ENCODE measurements around the gene A2M. TPM values are rescaled to one million over a fixed set of nuclear protein-coding genes. Genes with fewer than 3 reads are reported as not detected.

The A2M gene
- total and polyA plus RNA-seq, 10 of the 15 experiments (the other 5 are each of a cell fraction or from before 2014, with no cell fraction given): 0.03 to 3.5 (median 0.20) TPM; not detected in 5

DNA sequence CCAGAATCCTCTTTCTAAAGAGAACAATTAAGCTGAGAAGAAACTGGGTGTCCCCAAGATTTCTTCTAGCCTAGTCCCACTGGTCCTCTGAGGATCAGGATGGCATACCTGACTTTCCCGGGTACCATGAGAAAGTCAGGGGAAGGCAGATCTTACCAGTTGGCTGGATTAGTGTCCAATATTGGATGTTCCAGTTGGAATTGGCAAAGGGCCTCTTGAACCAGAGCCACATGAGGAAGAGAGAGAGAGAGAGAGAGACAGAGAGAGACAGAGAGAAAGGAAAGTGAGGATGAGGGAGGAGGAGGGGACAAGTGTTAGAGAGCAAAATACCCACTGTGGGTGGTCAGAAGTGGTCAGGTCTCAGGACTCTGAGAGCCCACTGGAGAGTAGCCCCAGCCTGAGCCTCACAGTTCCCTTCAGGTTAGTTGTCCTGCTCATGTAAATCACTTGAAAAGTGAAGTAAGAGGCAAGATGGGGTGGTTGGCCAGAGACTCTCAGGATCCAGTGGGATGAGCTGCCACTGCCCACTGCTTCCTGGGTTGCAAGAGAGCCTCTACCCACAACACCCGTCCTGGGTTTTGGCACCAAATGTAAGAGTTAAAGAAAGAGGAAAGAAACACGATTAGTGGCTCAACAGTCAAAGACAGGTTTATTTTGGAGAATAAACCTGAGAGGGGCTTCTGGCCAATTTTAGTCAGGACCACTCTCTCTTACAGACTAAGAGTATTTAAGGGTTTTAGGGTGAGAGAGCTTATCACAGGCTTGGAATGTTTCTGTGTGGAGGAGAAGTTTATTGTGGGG, 28.4 kb upstream of the A2M start (continued):
- TF ChIP-seq BHLHE40 (IDR thresholded peaks at IDR 0.05; ENCODE audit: borderline replicate concordance in 1 of 2, low read depth in 2 of 2, low read length in 1 of 2) (no peak), YBX1 (IDR thresholded peaks at IDR 0.05) (no peak)
- TF ChIP-seq, protein P1, sequence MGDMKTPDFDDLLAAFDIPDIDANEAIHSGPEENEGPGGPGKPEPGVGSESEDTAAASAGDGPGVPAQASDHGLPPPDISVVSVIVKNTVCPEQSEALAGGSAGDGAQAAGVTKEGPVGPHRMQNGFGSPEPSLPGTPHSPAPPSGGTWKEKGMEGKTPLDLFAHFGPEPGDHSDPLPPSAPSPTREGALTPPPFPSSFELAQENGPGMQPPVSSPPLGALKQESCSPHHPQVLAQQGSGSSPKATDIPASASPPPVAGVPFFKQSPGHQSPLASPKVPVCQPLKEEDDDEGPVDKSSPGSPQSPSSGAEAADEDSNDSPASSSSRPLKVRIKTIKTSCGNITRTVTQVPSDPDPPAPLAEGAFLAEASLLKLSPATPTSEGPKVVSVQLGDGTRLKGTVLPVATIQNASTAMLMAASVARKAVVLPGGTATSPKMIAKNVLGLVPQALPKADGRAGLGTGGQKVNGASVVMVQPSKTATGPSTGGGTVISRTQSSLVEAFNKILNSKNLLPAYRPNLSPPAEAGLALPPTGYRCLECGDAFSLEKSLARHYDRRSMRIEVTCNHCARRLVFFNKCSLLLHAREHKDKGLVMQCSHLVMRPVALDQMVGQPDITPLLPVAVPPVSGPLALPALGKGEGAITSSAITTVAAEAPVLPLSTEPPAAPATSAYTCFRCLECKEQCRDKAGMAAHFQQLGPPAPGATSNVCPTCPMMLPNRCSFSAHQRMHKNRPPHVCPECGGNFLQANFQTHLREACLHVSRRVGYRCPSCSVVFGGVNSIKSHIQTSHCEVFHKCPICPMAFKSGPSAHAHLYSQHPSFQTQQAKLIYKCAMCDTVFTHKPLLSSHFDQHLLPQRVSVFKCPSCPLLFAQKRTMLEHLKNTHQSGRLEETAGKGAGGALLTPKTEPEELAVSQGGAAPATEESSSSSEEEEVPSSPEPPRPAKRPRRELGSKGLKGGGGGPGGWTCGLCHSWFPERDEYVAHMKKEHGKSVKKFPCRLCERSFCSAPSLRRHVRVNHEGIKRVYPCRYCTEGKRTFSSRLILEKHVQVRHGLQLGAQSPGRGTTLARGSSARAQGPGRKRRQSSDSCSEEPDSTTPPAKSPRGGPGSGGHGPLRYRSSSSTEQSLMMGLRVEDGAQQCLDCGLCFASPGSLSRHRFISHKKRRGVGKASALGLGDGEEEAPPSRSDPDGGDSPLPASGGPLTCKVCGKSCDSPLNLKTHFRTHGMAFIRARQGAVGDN (IDR thresholded peaks at IDR 0.05): no peak

DNA sequence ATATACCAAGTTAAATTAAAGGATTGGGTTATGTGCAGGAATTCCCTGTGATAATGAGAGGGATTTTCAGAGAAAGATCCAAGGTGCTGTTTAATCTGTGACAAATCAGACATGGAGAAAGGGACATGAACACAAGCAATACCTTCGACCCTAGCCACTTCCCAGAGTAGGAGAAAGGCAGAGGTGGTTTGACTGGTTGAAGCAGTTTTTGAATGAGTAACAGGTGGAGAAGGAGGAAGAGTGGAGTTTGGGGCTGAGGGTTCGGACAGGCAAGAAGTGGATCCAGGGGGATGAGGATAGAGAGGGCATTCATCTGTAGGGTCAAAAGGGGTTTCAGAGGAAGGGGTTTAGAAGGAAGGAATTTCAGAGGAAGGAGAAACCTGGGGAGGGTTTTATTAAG, 27.4 kb upstream of the A2M start:
- DNase-seq (ENCODE audit: low read depth, low spot score): no peak
- ChIA-PET CTCF (no interaction called here), SMC1A (ENCODE audit: uncharacterized antibody, unreplicated experiment) (no interaction called here)

More for the DNA sequence above, 27.4 kb upstream of the A2M start:
- BruUV-seq (replicated peaks): no TSS peak
- Histone ChIP-seq H3K9ac (ENCODE audit: control insufficient read depth, insufficient read depth, low read length) (no peak overlapping the region), H3K79me2 (ENCODE audit: control insufficient read depth, insufficient read depth, low read length) (no peaks in the 10 kb centered on the region), H3K4me2 (ENCODE audit: control insufficient read depth, insufficient read depth) (no peak overlapping the region), H3K4me3 (no peak overlapping the region), H2AFZ (ENCODE audit: control insufficient read depth, low read depth, low read length) (no peak overlapping the region), H3K9me3 (replicated peaks; ENCODE audit: control insufficient read depth, insufficient read depth, low read length) (peaks cover 3% of the 10 kb centered on the region; the same call in 2 of the 3 replicates), H3K36me3 (ENCODE audit: control insufficient read depth in 2 of 2, insufficient read depth in 2 of 2, low read length in 1 of 2) (no peaks in the 10 kb centered on the region), H3K27me3 (replicated peaks in 1 of 2; ENCODE audit: control insufficient read depth in 2 of 2, insufficient read depth in 2 of 2, low read length in 1 of 2) (no peaks in the 10 kb centered on the region), H3K4me1 (ENCODE audit: control insufficient read depth, insufficient read depth, low read length) (peaks cover 8% of the 10 kb centered on the region; the same call in 1 of the 2 replicates), H3K27ac (ENCODE audit: control insufficient read depth, insufficient read depth) (no peak overlapping the region), H4K20me1 (ENCODE audit: control insufficient read depth, insufficient read depth) (no peaks in the 10 kb centered on the region)
- WGBS (ENCODE audit: insufficient coverage, insufficient replicate concordance, low lambda C conversion rate, missing lambda C conversion rate): 38% methylated on average over 2 of the region's 2 CpGs
- POLR2A ChIA-PET: no interaction called here
- no peak for FAIRE-seq
- intact Hi-C loops (cut with micrococcal nuclease; ENCODE audit: unreplicated experiment): no loop called here
- RAD21 ChIA-PET (ENCODE audit: unreplicated experiment): no interaction called here
- TF ChIP-seq NR2C2 (IDR thresholded peaks at IDR 0.05; ENCODE audit: borderline replicate concordance, control insufficient read depth, insufficient read length, low read depth) (no peak), EZH2 (IDR thresholded peaks at IDR 0.05; ENCODE audit: borderline replicate concordance, control insufficient read depth, low read depth, low read length) (no peak), E2F8 (IDR thresholded peaks at IDR 0.05; ENCODE audit: low read depth, partially characterized antibody) (no peak), NKRF (conservative IDR thresholded peaks at IDR 0.05) (no peak), KAT2A (conservative IDR thresholded peaks at IDR 0.05; ENCODE audit: control insufficient read depth, low read depth, low read length) (no peak), ELK1 (IDR thresholded peaks at IDR 0.05; ENCODE audit: low read depth, low read length) (no peak), TARDBP (IDR thresholded peaks at IDR 0.05; ENCODE audit: borderline replicate concordance) (no peak)
- no peak for ATAC-seq
- in situ Hi-C loops (cut with MboI): no loop called here
